HG03378 (cell line): ENCODE data around the gene DMBT1.
"Not testable (repeated sequence)": the region's sequence is repeated elsewhere in the genome, so short reads cannot be mapped to it uniquely, and the experiment has no call there.

ENCODE experiments used
- ATAC-seq: cut with Tn5 transposase; IDR thresholded peaks from one replicate; pipeline ENCODE4 v1.9.1; 2021; ENCODE audit warnings: mild to moderate bottlenecking, moderate library complexity; ENCODE audit not compliant: unreplicated experiment

Gene DMBT1

GRCh38 chr10:122577311-122577885 lies 16.8 kb downstream of the DMBT1 start:
- ATAC-seq: no peak

- ATAC-seq: not testable (repeated sequence)
These were observed 25.5 kb downstream of the DMBT1 start for GRCh38 chr10:122586070-122586469.

- no peak for ATAC-seq
These were observed 26.7 kb downstream of the DMBT1 start for GRCh38 chr10:122587098-122587760.

GRCh38 chr10:122588381-122588780 lies 27.8 kb downstream of the DMBT1 start:
- ATAC-seq: no peak

- no peak for ATAC-seq
These were observed 29.6 kb downstream of the DMBT1 start for GRCh38 chr10:122590153-122590552.

- no peak for ATAC-seq
These were observed 31.2 kb downstream of the DMBT1 start for GRCh38 chr10:122591736-122592135.

GRCh38 chr10:122592161-122592560 lies 31.6 kb downstream of the DMBT1 start:
- no peak for ATAC-seq

- no peak for ATAC-seq
These were observed 57.1 kb downstream of the DMBT1 start for GRCh38 chr10:122617476-122618270.

GRCh38 chr10:122618461-122619165 lies 58.1 kb downstream of the DMBT1 start:
- no peak for ATAC-seq

GRCh38 chr10:122620961-122621360 lies 60.4 kb downstream of the DMBT1 start:
- ATAC-seq: not testable (repeated sequence)

GRCh38 chr10:122624546-122624945 lies 64.0 kb downstream of the DMBT1 start:
- ATAC-seq: no peak

- ATAC-seq: no peak
These were observed 70.0 kb downstream of the DMBT1 start for GRCh38 chr10:122630526-122630925.

GRCh38 chr10:122632031-122632430 lies 71.5 kb downstream of the DMBT1 start:
- no peak for ATAC-seq

- no peak for ATAC-seq
These were observed 72.0 kb downstream of the DMBT1 start for GRCh38 chr10:122632576-122632975.

GRCh38 chr10:122636953-122637352 lies 76.4 kb downstream of the DMBT1 start:
- ATAC-seq: no peak

GRCh38 chr10:122637376-122637775 lies 76.8 kb downstream of the DMBT1 start:
- no peak for ATAC-seq

- ATAC-seq: no peak
These were observed 77.6 kb downstream of the DMBT1 start for GRCh38 chr10:122638106-122638505.

- no peak for ATAC-seq
These were observed 79.2 kb downstream of the DMBT1 start for GRCh38 chr10:122639801-122640200.

GRCh38 chr10:122640921-122641320 lies 80.4 kb downstream of the DMBT1 start:
- no peak for ATAC-seq

GRCh38 chr10:122642726-122643605 lies 82.4 kb downstream of the DMBT1 start:
- ATAC-seq: no peak
